HG03175 (cell line): ENCODE measurements around the gene CDH26.

ENCODE experiments used
- ATAC-seq: cut with Tn5 transposase; IDR thresholded peaks from one replicate; pipeline ENCODE4 v1.9.1; 2021; ENCODE audit warnings: mild to moderate bottlenecking, moderate library complexity; ENCODE audit not compliant: unreplicated experiment

The CDH26 gene

DNA sequence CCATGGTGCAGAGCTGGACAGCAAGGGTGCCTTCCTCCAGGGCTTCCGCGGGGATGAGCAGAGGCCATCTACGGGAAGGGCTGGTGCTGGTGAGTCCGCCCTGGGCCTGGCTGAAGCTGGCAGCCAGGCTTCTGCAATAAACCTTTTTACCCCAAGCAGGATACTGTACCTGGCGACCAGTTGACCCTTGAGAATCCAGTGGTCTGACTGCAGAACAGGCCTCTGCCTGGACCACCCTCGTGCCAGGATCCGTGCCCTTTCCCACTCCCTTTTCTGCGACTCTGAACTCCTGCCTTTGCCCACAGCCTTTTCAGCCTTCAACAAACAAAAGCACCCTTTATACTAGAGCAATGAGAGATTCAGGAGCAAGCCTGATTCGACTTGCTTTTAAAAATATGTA lies 18.9 kb downstream of the CDH26 start:
- no peak for ATAC-seq

DNA sequence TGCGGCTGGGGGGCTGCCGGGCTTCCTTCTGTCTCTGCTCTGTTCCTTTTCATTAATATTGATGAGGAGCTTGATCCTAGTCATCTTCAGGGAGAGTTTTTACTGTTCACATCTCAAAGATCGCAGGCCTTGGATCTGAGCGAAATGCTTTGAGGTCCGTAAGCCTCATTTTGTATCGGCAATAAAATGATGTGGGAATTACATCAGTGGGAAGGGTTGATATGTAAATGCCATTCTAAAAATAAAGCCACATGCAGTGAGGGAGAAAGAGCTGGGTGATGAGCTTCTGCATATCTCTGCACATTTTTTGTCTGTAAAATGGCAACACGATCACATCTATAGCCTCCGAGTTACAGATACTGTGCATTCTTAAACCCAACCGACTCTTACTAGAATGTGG lies 24.9 kb downstream of the CDH26 start:
- ATAC-seq = no peak

DNA sequence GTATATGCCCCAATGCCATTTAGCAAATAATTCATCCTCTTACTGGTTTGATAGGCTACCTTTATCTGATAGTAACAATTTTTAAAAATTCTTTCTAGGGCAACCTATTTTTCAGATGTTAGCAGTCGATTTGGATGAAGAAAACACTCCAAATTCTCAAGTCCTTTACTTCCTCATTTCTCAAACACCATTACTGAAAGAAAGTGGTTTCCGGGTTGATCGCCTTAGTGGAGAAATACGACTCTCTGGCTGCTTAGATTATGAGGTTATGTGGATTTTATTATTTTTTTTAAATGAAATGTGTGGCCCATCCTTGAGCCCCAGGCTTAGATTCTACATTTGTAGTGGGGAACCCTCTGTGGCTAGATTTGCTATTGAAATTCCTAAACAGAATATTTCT lies 26.3 kb downstream of the CDH26 start:
- no peak for ATAC-seq

- no peak for ATAC-seq
These were observed 26.9 kb downstream of the CDH26 start for GRCh38 chr20:59985164-59985563.

- no peak for ATAC-seq
These were observed 27.6 kb downstream of the CDH26 start for GRCh38 chr20:59985864-59986263.

- ATAC-seq = no peak
These were observed 28.9 kb downstream of the CDH26 start for GRCh38 chr20:59987135-59987534.

DNA sequence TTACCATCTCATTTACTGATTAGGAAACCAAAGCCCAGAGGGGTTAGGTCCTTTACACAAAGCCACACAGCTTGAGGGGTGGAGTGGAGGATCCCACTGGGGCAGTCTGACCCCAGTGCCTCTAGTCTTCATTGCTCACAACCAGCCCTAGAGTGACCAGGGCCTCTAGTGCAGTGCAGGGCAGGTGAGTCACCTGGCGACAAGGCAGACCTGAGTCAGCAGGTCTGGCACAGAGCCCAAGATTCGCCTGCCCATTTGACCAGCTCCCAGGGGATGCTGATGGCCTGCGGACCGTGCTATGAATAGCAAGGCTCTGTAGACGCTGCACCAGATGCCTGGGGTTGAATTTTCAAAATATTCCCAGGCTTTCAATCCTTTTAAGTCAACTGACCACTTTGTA lies 29.9 kb downstream of the CDH26 start:
- no peak for ATAC-seq

- ATAC-seq = no peak
These were observed 34.4 kb downstream of the CDH26 start for GRCh38 chr20:59992526-59993084.

DNA sequence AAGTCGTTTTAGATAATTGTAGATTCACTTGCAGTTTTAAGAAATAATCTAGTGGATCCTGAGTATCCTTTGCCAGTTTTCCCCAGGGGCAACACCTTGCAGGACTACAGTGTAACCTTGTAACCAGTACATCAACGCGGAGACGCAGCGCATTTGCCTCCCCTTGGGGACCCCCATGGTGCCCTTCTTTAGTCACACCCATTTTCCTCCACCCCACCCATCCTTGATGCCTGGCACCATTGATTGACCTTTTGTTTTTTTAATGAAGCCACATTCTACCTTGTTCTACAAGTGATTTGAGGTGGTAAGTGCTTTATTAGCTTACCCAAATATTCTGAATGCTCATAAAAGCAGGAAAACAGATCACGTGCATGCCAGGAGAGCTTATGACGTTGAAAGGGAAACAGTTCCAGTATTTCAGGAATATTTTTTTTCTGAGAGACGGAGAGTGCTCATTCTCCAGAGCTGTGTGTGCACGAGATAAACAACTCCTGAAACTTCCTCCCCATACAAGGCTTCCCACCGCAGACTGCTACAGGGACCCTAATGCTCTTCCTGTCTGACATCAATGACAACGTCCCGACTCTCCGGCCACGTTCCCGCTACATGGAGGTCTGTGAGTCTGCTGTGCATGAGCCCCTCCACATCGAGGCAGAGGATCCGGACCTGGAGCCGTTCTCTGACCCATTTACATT lies 35.7 kb downstream of the CDH26 start:
- ATAC-seq = no peak

DNA sequence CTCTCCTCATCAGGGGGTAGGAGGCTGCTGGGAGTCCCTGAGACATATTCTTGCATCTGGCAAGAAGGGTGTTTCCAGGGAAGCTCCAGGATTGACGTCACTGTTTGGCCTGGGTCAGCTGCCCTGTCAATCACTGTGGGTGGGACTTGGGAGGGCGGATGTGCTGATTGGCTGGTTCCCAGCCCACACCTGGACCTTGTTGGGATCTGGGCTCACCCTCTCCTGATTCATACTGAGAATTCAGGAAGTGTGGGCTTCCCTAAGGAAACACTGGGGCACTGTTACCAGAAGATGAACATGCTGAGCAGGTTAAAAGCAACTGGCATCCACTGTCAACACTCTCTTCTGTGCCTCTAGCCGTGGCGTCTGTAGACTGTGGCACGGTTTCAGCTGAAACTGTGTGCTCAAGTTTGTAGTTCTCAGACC lies 36.5 kb downstream of the CDH26 start:
- ATAC-seq = no peak

DNA sequence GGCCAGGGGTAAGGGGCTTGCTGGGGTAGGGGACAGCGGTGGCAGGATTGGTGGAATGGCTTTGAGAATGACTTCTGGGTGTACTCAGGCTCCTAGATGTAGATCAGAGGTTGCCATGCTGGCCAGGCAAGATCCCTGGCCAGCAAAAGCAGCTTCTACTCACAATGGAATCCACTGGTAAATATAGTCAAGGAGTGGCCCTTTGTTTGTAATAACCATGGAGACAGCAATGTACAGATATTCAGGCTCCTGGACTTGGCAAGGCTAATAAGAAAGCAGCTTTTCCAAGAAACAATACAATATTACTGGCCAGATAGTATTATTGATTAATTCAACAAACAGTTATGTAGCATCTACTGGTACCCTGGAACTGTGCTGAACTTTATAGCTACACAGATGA lies 37.9 kb downstream of the CDH26 start:
- no peak for ATAC-seq

DNA sequence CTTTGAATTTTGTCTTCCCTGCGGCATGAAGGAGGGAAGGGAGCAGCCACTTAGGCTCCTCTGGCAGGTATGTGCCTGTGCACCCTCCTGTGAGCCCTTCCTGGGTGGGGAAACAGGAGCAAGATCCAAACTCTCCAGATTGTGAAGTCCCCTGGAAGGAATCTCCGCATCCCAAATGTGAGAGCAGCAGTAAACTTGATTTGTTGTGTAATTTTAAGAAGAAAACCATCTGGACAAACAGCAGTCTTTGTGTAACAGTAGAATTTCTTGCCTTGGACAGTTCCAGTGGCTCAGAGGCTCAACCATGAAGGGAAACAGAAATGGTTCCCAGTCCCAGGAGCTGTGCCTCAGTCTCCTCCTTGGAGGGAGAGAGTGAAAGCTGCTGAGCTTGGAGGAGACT lies 39.7 kb downstream of the CDH26 start:
- no peak for ATAC-seq

DNA sequence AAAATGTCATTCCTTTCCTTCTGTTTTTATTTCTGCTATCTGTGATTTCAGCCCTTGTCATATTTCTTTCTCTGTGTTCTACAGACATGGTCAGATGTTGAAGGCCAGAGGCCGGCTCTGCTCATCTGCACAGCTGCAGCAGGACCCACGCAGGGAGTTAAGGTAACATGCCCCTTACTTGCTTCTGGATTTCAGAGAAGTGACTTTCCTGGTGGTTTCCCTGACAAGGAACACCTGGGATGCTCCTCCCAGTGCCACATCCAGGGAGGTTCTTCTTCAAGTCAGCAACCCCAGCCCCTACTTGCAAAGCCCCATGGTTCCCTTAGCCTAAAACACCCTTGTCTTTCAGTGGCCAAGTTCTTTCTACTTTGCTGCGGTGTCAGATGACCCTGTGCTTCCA lies 41.3 kb downstream of the CDH26 start:
- no peak for ATAC-seq

DNA sequence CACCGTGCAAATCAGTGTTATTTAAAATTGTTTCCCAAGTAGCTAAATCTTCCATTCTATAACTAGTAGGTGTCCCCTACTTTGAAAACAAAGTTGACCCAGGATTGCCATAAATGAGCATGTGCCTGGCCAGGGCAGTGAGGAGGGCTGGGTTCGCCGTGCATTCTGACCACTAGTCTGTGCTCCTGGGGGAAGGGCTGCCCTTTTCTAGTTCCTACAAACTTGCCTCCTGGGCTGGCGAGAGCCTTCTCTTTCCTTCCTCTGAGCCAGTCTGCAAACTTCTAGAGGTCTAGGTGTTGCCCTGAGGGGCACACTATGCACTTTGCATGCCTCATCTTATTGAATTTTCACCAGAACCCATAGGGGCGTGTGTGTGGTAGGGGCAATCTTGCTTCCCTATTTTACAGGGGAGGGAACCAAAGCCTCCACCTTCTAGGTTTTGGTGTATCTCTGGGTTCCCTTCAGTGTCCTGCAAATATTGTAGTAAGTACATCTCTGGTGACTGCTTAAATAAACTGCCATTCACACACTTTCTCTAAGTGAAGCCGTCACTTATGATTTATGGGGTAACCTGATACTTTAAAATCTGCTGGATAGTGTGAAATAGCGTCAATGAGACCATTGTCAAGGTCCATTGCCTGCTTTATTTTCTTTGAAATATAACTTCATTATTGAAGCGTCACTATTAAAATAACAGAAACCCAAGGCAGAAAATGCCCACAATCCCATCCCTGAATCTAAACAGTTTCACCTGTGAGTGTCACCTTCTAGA lies 42.2 kb downstream of the CDH26 start:
- no peak for ATAC-seq

GRCh38 chr20:60001108-60001507 lies 42.9 kb downstream of the CDH26 start:
- ATAC-seq = no peak

GRCh38 chr20:60003776-60004175 lies 45.6 kb downstream of the CDH26 start:
- no peak for ATAC-seq

DNA sequence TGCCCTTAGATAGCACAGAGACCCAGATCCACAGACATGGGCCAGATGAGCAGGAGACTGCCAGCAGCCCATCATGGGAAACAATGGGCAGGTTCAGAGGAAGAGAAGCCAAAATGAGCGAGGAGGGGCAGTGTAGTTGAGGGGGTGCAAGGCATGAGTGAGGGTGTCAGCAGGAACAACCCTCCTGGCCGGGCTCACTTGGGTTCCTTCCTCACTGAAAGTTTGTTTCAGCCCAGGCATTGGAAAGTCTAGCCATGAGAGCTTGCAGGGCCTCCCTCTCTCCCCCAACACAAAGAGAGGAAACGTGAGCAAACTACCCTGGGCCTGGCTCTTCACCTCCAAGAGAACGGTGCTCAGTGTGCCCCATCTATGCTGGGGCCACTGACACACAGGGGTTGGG lies 48.0 kb downstream of the CDH26 start:
- ATAC-seq = no peak

DNA sequence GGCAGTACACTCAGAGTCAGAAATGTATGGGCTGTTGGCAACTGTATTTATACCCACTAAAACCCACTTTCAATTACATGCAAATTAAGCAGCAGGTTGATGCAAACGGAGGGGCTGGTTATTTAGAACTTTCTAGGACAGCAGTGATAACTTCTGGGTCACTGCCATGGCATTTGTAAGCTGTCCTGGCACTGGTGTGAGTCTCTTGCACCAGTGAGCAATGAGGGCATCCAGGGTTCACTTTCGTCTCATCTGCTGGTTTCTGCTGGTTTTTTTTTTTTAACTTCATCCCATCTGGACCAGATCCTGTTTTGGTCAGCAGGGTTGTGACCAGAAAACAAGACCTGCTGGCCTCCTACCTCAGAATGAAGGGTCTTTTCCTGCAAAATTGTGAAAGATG lies 49.2 kb downstream of the CDH26 start:
- no peak for ATAC-seq

DNA sequence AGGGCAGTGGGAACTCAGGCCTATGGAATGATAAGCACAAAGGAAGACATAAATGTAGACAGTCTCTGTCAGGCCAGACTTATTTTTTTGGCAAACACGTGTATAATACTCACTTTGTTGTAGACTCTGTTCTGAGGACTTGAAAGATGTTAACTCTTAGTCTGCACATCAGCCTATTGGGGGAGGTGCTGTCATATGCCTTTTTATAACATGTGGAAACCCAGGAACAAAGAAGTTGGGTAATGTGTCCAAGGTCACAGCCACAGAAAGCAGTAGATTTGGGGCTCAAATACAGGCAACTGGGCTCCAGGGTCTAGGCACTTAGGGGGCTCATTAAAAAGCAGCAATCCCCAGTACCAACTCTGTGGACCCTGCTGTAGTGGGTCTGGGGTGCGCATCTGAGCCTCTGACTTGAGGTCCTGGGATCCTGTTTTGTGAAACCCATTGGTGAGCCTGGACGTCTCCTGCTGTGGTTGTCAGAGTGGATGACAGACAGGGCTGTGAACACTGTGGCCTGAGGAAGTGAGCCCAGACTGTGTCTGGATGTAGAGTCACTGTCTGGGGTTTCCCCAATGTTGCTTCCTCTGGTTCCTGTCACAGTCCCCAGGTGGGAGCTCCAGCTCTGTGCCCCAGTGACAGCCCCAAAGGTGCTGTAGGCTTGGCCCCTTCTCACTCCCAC lies 50.0 kb downstream of the CDH26 start:
- ATAC-seq = no peak

DNA sequence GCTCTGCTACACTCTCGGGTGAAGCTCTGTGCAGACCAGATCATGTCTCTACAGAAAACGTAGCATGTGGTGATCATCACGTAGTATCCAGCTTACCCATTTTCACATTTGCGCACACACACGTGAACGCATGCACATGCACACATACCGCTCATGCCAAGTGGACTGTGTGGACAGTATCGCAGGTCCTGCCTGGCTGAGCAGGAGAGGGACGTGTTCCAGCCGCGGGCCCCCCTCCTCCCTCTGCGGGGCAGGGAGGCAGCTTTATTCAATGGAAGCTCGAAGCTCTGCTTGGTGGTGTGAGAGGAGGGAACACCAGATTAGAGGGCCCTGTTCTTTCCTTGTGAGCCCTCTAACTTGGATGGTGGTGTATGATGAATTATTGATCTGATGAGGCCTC lies 51.1 kb downstream of the CDH26 start:
- ATAC-seq = no peak

GRCh38 chr20:60009826-60010616 lies 51.8 kb downstream of the CDH26 start:
- ATAC-seq = no peak
